WI38 (cell line): ENCODE data around the gene RETREG3.

Source experiments
- H3K4me3 ChIP-seq: 2 replicates; pipeline ENCODE4 v1.5.1; 2011; ENCODE audit warnings: low read depth, mild to moderate bottlenecking, control low read depth, low read length
- TF ChIP-seq, protein P1 (sequence below): IDR thresholded peaks from 2 replicates; pipeline ENCODE4 v1.5.1; 2012; ENCODE audit warnings: low read depth, mild to moderate bottlenecking, control low read depth, low read length

RETREG3 gene

DNA sequence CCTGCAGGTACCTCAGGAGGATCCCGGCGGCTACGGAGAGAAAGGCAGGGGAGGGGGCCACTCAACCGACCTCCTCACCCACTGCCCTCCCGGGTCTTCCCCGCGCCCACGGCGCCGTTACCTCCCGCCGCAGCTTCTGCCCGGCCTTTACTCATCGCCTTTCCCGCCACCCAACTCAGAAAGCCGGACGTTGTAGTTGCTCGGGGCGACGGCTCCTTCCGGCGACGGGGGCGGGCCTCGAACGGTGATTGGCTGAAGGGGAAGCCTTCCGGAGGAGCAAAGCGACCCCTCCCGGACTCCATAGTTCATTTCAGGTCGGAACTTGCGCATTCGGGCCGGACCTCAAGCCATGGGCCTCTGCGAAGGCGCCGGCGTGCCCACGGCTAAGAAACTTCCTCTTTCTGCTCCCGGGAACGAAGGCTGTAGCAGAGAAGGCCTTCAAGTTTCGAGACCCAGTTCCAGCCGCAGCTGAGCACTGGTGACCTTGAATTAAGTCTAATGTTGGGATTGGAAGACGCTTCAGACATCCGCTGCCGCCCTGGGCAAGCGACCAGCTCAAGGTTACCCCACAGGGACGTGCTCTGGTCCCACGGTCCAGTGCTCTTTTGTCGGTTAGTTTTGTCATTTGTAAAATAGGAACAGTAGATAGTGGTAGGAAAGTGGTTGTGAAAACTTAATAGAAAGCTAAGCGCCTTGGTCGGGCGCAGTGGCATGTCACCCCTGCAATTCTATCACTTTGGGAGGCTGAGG is 31.5 kb downstream of the RETREG3 start, which contains the start of gene PSMC3IP:
Gene PSMC3IP, minus strand, starts transcription at position 198 of the 750 bp plus-strand sequence. Its CDS starts 43 bp downstream, at position 155.
- H3K4me3 ChIP-seq: peak within 1 kb of the TSS; percentile 82
- TF ChIP-seq, protein P1, sequence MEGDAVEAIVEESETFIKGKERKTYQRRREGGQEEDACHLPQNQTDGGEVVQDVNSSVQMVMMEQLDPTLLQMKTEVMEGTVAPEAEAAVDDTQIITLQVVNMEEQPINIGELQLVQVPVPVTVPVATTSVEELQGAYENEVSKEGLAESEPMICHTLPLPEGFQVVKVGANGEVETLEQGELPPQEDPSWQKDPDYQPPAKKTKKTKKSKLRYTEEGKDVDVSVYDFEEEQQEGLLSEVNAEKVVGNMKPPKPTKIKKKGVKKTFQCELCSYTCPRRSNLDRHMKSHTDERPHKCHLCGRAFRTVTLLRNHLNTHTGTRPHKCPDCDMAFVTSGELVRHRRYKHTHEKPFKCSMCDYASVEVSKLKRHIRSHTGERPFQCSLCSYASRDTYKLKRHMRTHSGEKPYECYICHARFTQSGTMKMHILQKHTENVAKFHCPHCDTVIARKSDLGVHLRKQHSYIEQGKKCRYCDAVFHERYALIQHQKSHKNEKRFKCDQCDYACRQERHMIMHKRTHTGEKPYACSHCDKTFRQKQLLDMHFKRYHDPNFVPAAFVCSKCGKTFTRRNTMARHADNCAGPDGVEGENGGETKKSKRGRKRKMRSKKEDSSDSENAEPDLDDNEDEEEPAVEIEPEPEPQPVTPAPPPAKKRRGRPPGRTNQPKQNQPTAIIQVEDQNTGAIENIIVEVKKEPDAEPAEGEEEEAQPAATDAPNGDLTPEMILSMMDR: peak; percentile 19; the same call in 1 of the 2 replicates

DNA sequence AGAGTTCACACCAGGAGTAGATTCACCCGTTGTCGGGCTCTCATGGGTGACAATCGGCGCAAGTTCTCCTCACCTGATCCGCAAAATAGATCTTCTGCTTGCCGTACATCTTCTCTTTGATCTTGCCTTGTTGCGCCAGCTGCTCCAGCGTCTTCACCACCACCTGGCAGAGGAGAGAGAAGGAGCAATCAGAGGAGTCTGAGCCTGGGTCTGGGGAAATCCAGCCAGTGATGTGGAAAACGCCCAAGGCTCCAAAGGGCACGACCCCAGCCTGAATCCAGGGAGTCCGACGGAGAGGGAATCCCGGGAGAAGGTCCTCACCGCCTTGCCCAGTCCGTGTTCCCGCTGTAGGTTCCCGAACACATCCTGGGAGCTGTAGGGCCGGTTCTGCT is 32.0 kb downstream of the RETREG3 start:
- peak overlapping the region; percentile 82 for H3K4me3 ChIP-seq
- TF ChIP-seq, protein P1: no peak

DNA sequence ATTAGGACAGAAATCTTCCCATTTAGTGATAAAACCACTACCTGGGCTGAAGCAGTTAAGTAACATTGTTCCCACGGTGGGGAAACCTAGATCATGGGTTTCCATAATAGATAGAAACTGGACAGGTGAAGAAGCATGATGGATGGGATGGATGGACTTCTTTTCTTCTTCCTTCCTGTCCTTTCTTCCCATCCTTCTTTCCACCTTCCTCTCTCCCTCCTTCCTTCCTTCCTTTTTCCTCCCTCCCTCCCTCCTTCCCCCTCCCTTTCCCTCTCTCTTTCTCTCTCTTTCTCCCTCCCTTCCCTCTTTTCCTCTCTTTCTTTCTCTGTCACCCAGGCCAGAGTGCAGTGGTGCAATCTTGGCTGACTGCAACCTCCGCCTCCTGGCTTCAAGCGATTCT is 34.7 kb downstream of the RETREG3 start:
- TF ChIP-seq, protein P1: no peak
- H3K4me3 ChIP-seq: no peak overlapping the region

DNA sequence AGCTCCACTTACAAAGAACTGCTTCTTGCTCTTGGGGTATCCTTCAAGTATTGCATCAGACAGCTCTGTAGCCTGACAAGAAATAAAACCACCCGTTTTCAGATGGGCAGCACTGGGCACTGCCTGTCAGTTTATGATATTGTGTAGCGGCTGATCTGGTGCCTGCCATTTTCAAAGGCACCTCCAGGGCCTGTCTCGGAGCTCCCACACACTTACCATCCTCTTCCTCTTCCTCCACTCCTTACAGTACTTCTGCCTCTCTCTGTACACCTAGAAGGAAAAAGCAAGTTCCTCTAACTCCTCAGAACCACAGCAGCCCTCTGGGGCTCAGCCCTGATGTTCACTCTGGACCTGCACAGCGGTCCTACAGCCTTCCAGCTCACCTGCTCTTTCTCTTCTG is 36.1 kb downstream of the RETREG3 start:
- no peak overlapping the region for H3K4me3 ChIP-seq
- TF ChIP-seq, protein P1: no peak

DNA sequence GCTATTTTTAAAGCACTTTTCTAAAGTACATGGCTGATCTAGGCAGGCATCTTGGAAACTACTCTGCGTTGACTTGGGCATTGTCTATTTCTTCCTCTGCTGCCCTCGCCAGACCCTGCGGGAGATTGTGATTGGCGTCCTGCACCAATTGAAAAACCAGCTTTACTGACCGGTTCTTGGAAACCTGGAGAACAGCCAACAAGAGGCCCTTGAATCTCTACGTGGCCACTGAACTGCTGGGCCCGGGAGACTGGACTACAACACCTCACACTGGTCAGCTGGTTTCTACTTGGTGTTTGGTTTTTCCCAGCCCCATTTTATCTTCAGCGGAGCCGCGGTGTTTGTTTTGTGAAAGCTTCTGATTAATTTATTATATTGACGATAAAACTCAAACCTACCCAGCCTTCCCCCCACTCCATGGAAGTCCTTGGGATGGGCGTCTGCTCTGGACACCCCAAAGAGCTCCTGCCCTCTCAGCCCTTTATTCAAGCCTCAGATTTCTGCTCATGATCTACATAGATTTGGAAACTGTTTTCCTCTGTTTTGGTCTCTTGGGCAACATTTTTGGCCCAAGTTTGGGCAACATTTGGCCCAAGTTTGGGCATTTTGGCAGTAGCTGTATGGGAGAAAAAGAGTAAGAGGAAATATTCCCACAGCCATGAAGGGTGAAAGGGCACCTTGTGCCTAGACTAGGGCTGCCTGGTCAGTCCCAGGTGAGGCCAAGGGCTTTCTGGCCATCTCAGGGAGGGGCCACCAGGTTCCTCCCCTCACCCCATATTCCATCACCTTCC is 37.5 kb downstream of the RETREG3 start:
- TF ChIP-seq, protein P1: no peak
- H3K4me3 ChIP-seq: no peak overlapping the region

DNA sequence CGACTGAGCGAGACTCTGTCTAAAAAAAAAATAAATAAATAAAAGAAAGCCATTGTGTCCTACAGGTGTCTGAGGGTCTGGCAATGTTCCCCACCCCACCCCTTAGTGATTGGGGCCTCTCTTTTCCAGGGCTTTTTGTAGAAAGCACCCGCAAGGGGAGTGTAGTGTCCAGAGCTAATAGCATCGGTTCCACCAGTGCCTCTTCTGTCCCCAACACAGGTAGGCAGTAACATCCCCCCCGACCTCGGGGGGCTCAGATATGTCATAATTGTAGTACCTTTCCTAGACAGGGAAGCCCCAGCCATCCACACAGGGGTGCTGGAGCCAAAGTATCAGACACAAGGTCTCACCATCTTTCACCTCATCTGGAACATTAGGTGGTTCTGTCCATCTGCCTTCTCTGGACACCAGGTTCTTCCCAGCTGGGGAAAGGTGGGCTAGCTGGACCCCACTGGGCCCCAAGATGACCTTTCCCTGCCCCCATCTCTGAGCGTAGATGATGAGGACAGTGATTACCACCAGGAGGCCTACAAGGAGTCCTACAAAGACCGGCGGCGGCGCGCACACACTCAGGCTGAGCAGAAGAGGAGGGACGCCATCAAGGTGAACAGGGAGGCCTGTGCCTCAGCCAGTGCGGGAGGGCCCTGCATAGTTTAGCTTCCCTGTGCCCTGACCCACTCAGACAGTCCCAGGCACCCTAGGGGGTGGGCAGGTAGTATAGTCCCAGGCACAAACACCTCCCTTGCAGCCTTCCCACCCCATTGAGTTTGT is 40.6 kb downstream of the RETREG3 start:
- no peak overlapping the region for H3K4me3 ChIP-seq
- TF ChIP-seq, protein P1: no peak
